HUES48 (cell line): ENCODE data around the gene KRTAP4-7.
"Not testable (repeated sequence)": the region's sequence is repeated elsewhere in the genome, so short reads cannot be mapped to it uniquely, and the experiment has no call there.

Source experiments
- H3K27ac ChIP-seq: one replicate; pipeline ENCODE4 v1.7.0; 2013; ENCODE audit warnings: low read depth, low read length, inconsistent platforms
- H3K27me3 ChIP-seq: 2 replicates; pipeline ENCODE4 v1.6.1; 2013; ENCODE audit warnings: mild to moderate bottlenecking, low read length; ENCODE audit not compliant: control insufficient read depth, insufficient read depth
- H3K36me3 ChIP-seq: 2 replicates; pipeline ENCODE4 v1.6.1; 2013; ENCODE audit warnings: low read length; ENCODE audit not compliant: control insufficient read depth, insufficient read depth
- H3K4me1 ChIP-seq: 2 replicates; pipeline ENCODE4 v1.6.1; 2013; ENCODE audit warnings: mild to moderate bottlenecking, low read length; ENCODE audit not compliant: control insufficient read depth, insufficient read depth
- H3K4me3 ChIP-seq: 2 replicates; pipeline ENCODE4 v1.5.1; 2013; ENCODE audit warnings: mild to moderate bottlenecking, low read depth, low read length
- H3K9ac ChIP-seq: 2 replicates; pipeline ENCODE4 v1.6.1; 2013; ENCODE audit warnings: mild to moderate bottlenecking, low read depth, low read length, moderate library complexity
- H3K9me3 ChIP-seq: 2 replicates; pipeline ENCODE4 v1.6.1; 2013; ENCODE audit warnings: low read length; ENCODE audit not compliant: control insufficient read depth, insufficient read depth

Gene KRTAP4-7

GRCh38 chr17:41117846-41118386 lies 34.0 kb downstream of the KRTAP4-7 start, which contains the start of gene KRTAP4-11:
TSS of gene KRTAP4-11 (minus strand) at chr17:41118373. CDS start at chr17:41118315, 58 bp downstream.
- not testable (repeated sequence) for H3K36me3 ChIP-seq, H3K4me3 ChIP-seq, H3K4me1 ChIP-seq, H3K9ac ChIP-seq, H3K27me3 ChIP-seq, H3K9me3 ChIP-seq, H3K27ac ChIP-seq

GRCh38 chr17:41118721-41119120 lies 34.8 kb downstream of the KRTAP4-7 start:
- Histone ChIP-seq H3K9ac (no peak overlapping the region), H3K4me1 (no peaks in the 10 kb centered on the region), H3K9me3 (no peaks in the 10 kb centered on the region; the same call in 1 of the 2 replicates), H3K27me3 (no peaks in the 10 kb centered on the region), H3K4me3 (no peak overlapping the region), H3K36me3 (no peaks in the 10 kb centered on the region), H3K27ac (no peak overlapping the region)

- not testable (repeated sequence) for H3K9me3 ChIP-seq, H3K4me3 ChIP-seq, H3K36me3 ChIP-seq, H3K9ac ChIP-seq, H3K27ac ChIP-seq, H3K27me3 ChIP-seq, H3K4me1 ChIP-seq
Measured at GRCh38 chr17:41119696-41120690, 36.0 kb downstream of the KRTAP4-7 start.

GRCh38 chr17:41121742-41122141 lies 37.8 kb downstream of the KRTAP4-7 start:
- H3K9ac ChIP-seq = no peak overlapping the region
- H3K9me3 ChIP-seq = peaks cover 3% of the 10 kb centered on the region; the same call in 1 of the 2 replicates
- no peaks in the 10 kb centered on the region for H3K27me3 ChIP-seq
- no peak overlapping the region for H3K4me3 ChIP-seq
- no peak overlapping the region for H3K27ac ChIP-seq
- no peaks in the 10 kb centered on the region for H3K36me3 ChIP-seq
- H3K4me1 ChIP-seq = no peaks in the 10 kb centered on the region

GRCh38 chr17:41123292-41123990 lies 39.5 kb downstream of the KRTAP4-7 start:
- H3K36me3 ChIP-seq, H3K9me3 ChIP-seq, H3K4me3 ChIP-seq, H3K4me1 ChIP-seq, H3K9ac ChIP-seq, H3K27ac ChIP-seq, H3K27me3 ChIP-seq: not testable (repeated sequence)

- not testable (repeated sequence) for H3K9me3 ChIP-seq, H3K4me3 ChIP-seq, H3K27me3 ChIP-seq, H3K27ac ChIP-seq, H3K4me1 ChIP-seq, H3K36me3 ChIP-seq, H3K9ac ChIP-seq
Measured at GRCh38 chr17:41123991-41124371, 40.0 kb downstream of the KRTAP4-7 start, which contains the start of gene KRTAP4-12. TSS of gene KRTAP4-12 (minus strand) at chr17:41124182. CDS start at chr17:41124122, 60 bp downstream.

GRCh38 chr17:41125064-41125463 lies 41.1 kb downstream of the KRTAP4-7 start:
- Histone ChIP-seq H3K27me3 (no peaks in the 10 kb centered on the region), H3K9ac (no peak overlapping the region), H3K27ac (no peak overlapping the region), H3K9me3 (peaks cover 3% of the 10 kb centered on the region; the same call in 1 of the 2 replicates), H3K4me3 (no peak overlapping the region), H3K4me1 (no peaks in the 10 kb centered on the region), H3K36me3 (no peaks in the 10 kb centered on the region)

- no peak overlapping the region for H3K9ac ChIP-seq
- no peaks in the 10 kb centered on the region for H3K36me3 ChIP-seq
- H3K4me1 ChIP-seq = no peaks in the 10 kb centered on the region
- H3K9me3 ChIP-seq = peaks cover 3% of the 10 kb centered on the region; the same call in 1 of the 2 replicates
- no peak overlapping the region for H3K4me3 ChIP-seq
- no peak overlapping the region for H3K27ac ChIP-seq
- no peaks in the 10 kb centered on the region for H3K27me3 ChIP-seq
Measured at GRCh38 chr17:41126412-41126811, 42.5 kb downstream of the KRTAP4-7 start.

GRCh38 chr17:41127371-41127770 lies 43.4 kb downstream of the KRTAP4-7 start:
- no peak overlapping the region for H3K9ac ChIP-seq
- H3K4me1 ChIP-seq = no peaks in the 10 kb centered on the region
- H3K27me3 ChIP-seq = no peaks in the 10 kb centered on the region
- no peaks in the 10 kb centered on the region for H3K36me3 ChIP-seq
- no peak overlapping the region for H3K4me3 ChIP-seq
- peaks cover 3% of the 10 kb centered on the region; the same call in 1 of the 2 replicates for H3K9me3 ChIP-seq
- H3K27ac ChIP-seq = no peak overlapping the region

- Histone ChIP-seq H3K9me3 (no peaks in the 10 kb centered on the region), H3K27me3 (no peaks in the 10 kb centered on the region), H3K27ac (no peak overlapping the region), H3K4me3 (no peak overlapping the region), H3K9ac (no peak overlapping the region), H3K4me1 (no peaks in the 10 kb centered on the region), H3K36me3 (no peaks in the 10 kb centered on the region)
Measured at GRCh38 chr17:41131979-41132378, 48.0 kb downstream of the KRTAP4-7 start.
